ENCODE measurements around the gene ECT2L.
A peak's percentile ranks its signal among the peaks of the same experiment; 100 is the strongest.

The ECT2L gene

DNA sequence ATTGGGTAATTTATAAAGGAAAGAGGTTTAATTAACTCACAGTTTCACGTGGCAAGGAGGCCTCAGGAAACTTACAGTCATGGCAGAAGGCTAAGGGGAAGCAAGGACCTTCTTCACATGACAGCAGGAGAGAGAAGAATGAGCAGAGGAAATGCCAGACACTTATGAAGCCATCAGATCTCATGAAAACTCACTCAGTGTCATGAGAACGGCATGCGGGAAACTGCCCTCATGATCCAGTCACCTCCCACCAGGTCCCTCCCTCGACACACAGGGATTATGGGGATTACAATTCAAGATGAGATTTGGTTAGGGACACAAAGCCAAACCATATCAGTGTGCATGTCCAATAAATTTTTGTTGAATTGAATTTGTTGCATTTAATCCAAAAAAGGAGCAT lies 52.0 kb downstream of the ECT2L start:
- no peak for DNase-seq (ENCODE audit: low read depth)
- TF ChIP-seq, protein P1, sequence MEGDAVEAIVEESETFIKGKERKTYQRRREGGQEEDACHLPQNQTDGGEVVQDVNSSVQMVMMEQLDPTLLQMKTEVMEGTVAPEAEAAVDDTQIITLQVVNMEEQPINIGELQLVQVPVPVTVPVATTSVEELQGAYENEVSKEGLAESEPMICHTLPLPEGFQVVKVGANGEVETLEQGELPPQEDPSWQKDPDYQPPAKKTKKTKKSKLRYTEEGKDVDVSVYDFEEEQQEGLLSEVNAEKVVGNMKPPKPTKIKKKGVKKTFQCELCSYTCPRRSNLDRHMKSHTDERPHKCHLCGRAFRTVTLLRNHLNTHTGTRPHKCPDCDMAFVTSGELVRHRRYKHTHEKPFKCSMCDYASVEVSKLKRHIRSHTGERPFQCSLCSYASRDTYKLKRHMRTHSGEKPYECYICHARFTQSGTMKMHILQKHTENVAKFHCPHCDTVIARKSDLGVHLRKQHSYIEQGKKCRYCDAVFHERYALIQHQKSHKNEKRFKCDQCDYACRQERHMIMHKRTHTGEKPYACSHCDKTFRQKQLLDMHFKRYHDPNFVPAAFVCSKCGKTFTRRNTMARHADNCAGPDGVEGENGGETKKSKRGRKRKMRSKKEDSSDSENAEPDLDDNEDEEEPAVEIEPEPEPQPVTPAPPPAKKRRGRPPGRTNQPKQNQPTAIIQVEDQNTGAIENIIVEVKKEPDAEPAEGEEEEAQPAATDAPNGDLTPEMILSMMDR (IDR thresholded peaks at IDR 0.05; ENCODE audit: insufficient read depth, low read depth, low read length, missing control alignments) = no peak

DNA sequence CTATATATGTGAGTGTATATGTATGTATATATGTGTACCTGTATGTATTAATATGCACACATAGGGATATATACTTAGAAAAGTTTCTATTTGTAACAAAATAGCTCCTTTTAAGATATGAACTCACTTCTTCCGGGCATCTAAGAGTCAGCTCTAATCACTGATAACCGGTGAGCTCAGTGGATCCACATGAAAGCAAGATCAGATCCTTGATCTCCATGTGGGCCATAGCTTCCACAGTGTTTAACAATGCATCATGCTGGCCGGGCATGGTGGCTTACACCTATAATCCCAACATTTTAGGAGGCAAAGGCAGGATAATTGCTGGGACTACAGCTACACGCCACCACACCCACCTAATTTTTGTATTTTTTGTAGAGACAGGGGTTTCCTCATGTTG lies 52.6 kb downstream of the ECT2L start:
- DNase-seq (ENCODE audit: low read depth) = no peak
- no peak overlapping the region for H3K4me3 ChIP-seq (ENCODE audit: low read length)
- TF ChIP-seq, protein P1 (IDR thresholded peaks at IDR 0.05; ENCODE audit: insufficient read depth, low read depth, low read length, missing control alignments) = no peak

More for the DNA sequence above, 52.0 kb downstream of the ECT2L start:
- H3K4me3 ChIP-seq (ENCODE audit: low read length) = no peak overlapping the region

DNA sequence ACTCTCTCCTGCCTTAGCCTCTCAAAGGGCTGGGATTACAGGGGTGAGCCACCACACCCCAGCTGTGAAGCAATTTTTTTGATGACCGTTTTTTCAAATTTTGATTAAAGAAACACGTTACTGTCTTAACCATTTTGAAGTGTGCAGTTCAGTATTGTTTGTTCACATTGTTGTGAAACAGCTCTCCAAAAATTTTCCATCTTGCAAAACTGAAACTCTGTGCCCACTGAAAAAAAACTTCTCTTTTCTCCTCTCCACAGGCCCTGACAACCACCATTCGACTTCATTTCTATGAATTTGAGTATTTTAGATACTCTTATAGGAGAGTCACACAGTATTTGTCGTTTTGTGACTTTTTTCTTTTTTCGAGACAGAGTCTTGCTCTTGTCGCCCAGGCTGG lies 53.9 kb downstream of the ECT2L start:
- TF ChIP-seq, protein P1 (IDR thresholded peaks at IDR 0.05; ENCODE audit: insufficient read depth, low read depth, low read length, missing control alignments) = no peak
- no peak overlapping the region for H3K4me3 ChIP-seq (ENCODE audit: low read length)
- no peak for DNase-seq (ENCODE audit: low read depth)

DNA sequence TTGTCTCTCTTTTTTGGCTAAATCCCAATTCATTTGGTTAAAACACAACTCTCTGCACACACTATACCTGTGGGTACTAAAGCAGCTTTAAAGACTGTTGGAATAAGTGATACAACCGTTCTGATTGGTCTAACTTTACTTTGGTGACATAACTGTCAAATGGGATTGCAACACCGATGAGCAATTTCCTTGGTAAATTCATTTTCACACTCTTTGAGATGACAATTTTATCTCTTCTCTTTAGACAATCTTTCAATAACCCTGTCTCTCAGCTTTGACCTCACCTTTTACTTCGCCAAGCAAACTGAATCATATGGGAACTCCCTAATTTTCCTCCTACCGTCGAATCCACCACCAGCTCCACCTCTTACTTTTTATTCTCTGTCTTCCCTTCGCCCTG lies 60.8 kb downstream of the ECT2L start:
- H3K4me3 ChIP-seq (ENCODE audit: low read length) = no peak overlapping the region
- TF ChIP-seq, protein P1 (IDR thresholded peaks at IDR 0.05; ENCODE audit: insufficient read depth, low read depth, low read length, missing control alignments) = no peak

DNA sequence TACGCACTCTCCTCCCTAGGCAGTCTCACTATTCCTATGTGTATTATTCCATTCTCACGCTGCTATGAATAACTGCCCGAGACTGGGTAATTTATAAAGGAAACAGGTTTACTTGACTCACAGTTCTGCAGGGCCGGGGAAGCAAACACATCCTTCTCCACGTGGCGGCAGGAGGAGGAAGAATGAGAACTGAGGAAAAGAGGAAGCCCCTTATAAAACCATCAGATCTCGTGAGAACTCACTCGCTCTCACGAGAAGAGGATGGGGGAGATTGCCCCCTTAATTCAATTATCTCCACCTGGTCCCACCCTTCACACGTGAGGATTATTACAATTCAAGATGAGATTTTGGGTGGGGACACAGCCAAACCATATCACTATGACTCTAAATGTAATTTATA lies 61.9 kb downstream of the ECT2L start:
- no peak overlapping the region for H3K4me3 ChIP-seq (ENCODE audit: low read length)
- TF ChIP-seq, protein P1 (IDR thresholded peaks at IDR 0.05; ENCODE audit: insufficient read depth, low read depth, low read length, missing control alignments) = no peak
- DNase-seq (ENCODE audit: low read depth) = no peak

More for the DNA sequence above, 60.8 kb downstream of the ECT2L start:
- DNase-seq (ENCODE audit: low read depth) = peak; percentile 23

DNA sequence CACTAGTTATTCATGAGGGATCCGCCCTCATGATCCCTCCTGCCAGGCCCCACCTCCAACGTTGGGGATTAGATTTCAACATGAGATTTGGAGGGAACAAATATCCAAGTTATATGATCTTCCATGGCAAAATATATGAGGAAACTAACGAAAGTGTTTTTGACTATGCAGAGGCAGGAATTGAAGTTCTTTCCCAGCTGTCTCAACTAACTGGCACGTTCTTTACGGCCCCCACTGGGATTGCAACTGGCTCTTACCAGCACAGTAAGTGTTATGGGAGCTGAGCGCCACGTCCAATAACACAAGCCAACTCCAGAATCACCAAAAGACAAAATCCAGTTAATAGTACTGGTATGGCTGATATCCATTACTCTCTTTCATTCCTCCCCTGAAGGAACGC lies 66.6 kb downstream of the ECT2L start:
- no peak for DNase-seq (ENCODE audit: low read depth)
- TF ChIP-seq, protein P1 (IDR thresholded peaks at IDR 0.05; ENCODE audit: insufficient read depth, low read depth, low read length, missing control alignments) = no peak
- no peak overlapping the region for H3K4me3 ChIP-seq (ENCODE audit: low read length)

DNA sequence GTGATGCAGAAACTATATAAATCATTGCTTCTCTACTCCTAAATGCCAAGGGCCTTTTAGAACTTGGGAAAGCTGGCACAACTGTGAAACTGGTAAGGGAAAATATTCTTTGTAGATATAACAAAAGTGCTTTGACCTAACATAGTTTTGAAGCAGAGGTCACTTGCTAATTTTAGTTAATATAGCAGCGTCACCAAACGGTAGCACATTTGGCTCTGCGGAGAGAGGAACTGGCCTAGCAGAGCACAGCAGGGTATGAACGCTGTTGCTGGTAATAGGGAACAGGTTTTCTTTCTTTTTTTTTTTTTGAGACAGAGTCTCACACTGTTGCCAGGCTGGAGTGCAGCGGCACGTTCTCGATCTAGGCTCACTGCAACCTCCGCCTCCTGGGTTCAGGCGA lies 67.4 kb downstream of the ECT2L start:
- no peak for DNase-seq (ENCODE audit: low read depth)
- TF ChIP-seq, protein P1 (IDR thresholded peaks at IDR 0.05; ENCODE audit: insufficient read depth, low read depth, low read length, missing control alignments) = no peak
- H3K4me3 ChIP-seq (ENCODE audit: low read length) = no peak overlapping the region

Data from epithelial cell of esophagus (primary cell).